Activated CD4-positive, CD25-positive, alpha-beta regulatory T cell (primary cell): ENCODE measurements around the gene HSD17B1.
"Not testable (repeated sequence)": the region's sequence is repeated elsewhere in the genome, so short reads cannot be mapped to it uniquely, and the experiment has no call there.

Experiments
- DNase-seq, 4 experiments: peaks; one replicate each; lab custom pipeline; 2025; lab: John Stamatoyannopoulos, UW

HSD17B1 gene

DNA sequence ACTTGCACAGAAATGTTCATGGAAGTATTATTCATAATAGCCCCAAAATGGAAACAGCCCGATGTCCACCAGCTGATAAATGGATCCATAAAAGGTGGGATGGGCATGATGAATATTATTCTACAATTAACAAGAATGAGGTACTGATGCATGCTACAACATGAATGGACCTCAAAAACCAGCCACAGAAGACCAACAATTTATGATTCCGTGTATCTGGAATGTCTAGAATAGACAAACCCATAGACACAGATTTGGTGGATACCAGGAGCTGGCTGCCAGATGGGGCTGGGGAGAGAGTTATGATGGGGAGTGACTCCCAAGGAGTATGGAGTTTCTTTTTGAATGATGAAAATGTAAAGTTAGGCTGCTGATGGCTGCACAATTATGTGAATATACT is 27.5 kb upstream of the HSD17B1 start:
- DNase-seq, result no peak

DNA sequence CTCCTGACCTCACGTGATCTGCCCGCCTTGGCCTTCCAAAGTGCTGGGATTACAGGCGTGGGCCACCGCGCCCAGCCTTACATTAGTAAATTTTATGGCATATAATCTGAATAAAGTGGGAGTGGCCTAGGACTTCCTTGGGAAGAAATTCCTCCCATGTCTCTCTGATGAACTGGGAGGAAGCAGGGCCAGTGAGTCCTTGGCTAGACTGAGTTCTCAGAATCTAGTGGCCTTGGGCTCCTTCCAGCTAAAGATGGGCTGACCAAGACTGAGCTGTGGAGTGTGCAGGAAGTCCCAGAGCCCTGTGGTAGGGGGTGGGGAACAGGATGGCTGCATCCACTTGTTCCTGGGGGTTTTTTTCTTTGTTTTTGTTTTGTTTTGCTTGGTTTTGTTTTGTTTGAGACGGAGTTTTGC is 26.7 kb upstream of the HSD17B1 start:
- no peak for DNase-seq

DNA sequence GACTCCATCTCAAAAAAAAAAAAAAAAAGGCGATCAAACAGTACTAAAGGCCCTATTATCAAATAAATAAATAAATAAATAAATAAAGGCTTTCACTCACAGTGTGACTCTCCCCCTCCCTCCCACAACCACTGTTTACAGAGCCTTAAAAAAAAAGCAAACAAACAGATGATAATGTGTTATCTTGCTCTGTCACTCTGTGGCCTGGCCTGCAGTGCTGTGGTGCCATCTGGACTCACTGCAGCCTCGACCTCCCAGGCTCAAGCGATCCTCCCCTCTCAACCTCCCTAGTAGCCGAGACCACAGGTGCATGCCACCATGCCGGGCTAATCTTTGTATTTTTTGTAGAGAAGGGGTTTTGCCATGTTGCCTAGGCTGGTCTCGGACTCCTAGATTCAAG is 24.8 kb upstream of the HSD17B1 start:
- no peak for DNase-seq

DNA sequence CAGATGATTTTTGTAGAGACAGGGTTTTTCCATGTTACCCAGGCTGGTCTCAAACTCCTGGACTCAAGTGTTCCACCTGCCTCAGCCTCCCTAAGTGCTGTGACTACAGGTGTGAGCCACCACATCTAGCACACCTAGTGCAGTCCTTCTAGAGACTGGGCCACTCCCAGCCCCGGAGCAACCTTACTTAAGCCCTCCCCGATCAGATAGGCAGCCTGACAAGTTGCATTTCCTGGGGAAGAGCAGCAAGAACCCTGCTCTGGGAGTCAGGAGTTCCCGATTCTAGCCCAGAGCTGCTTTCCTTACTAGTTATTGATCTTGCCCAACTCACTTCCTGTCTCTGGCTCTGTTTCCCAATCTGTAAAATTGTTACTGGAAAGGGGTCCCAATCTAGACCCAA is 23.7 kb upstream of the HSD17B1 start:
- no peak for DNase-seq

DNA sequence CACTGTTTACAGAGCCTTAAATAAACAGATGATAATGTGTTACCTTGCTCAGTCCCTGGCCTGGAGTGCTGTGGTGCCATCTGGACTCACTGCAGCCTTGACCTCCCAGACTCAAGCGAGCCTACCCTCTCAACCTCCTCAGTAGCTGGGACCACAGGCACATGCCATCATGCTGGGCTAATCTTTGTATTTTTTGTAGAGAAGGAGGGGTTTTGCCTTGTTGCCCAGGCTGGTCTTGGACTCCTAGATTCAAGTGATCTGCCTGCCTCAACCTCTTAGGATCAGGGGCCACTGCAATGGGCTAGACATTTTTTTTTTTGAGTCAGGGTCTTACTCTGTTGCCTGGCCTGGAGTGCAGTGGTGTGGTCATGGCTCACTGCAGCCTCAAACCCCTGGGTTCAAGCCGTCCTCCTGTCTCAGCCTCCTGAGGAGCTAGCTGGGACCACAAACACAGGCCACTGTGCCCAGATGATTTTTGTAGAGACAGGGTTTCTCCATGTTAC is 21.7 kb upstream of the HSD17B1 start:
- no peak for DNase-seq

DNA sequence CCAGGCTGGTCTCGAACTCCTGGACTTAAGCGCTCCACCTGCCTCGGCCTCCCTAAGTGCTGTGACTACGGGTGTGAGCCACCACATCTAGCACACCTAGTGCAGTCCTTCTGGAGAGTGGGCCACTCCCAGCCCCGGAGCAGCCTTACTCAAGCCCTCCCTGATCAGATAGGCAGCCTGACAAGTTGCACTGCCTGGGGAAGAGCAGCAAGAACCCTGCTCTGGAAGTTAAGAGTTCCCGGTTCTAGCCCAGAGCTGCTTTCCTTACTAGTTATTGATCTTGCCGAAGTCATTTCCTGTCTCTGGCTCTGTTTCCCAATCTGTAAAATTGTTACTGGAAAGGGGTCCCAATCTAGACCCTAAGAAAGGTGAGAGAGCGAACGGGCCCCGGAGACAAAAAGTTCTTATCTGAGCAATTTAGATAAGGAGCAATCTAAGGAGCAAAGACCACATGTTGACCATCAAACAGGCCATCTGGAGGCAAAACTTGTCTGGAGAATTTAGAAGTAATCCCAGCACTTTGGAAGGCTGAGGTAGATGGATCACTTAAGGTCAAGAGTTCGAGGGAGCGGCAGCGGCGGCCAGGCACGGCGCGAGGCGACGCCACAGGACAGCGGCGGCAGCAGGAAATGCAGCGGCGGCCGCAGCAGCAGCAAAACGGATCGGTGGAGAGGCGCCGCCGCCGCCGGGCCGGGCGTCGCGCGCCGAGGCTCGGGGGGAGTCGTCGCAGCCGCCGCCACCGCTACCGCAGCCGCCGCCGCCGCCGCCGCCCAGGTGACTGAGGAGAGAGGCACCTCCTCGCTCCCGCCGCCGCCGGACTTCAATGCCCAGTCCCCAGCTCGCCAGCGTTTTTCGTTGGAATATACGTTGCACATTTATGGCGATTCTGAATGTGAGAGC is 21.0 kb upstream of the HSD17B1 start:
- DNase-seq, result peak in 1 of 4 experiments; percentile 18

DNA sequence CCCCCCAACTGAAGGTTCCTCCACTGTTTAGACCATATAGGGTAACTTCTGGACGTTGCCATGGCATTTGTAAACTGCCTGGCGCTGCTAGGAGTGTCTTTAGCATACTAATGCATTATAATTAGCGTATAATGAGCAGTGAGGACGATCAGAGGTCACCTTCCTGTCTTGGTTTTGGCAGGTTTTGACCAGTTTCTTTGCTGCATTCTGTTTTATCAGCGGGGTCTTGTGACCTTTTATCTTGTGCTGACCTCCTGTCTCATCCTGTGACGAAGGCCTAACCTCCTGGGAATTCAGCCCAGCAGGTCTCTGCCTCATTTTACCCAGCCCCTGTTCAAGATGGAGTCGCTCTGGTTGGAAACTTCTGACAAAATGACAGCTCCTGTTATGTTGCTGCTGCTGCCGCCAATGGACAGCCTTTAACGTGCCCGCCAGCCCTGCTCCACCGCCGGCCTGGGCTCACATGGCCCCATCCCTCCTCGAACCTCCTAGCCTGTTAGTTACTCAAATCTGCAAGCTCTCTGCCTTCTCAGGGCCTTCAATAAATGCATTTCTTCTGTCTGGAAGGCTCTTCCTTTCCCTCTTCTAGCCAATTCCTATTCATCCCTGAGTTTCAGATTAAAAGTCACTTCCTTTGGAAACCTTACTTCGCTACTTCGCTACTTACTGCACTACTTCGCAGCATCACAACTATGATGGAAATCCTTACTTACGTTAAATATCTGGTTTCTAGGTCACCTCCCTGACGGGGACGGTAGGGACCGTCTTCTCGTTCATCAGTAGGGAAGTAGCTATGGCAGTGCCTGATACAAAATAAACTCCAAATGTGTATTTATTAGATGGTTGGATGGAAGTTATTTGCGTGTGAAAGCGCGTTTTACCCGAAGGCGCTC is 17.3 kb upstream of the HSD17B1 start:
- DNase-seq, result no peak

DNA sequence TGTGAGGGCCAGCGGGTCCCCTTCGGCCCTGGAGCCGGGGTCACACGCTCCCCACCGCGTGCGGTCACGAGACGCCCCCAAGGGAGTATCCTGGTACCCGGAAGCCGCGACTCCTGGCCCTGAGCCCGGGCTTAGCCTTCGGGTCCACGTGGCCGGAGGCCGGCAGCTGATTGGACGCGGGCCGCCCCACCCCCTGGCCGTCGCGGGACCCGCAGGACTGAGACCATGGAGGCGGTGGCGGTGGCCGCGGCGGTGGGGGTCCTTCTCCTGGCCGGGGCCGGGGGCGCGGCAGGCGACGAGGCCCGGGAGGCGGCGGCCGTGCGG is 16.7 kb upstream of the HSD17B1 start, which contains the start of gene NAGLU:
NAGLU (plus strand) TSS at position 194 of the 324 bp plus-strand sequence; CDS start at position 226, 32 bp downstream.
- peak; percentile 64 to 70 (median 68) for DNase-seq

DNA sequence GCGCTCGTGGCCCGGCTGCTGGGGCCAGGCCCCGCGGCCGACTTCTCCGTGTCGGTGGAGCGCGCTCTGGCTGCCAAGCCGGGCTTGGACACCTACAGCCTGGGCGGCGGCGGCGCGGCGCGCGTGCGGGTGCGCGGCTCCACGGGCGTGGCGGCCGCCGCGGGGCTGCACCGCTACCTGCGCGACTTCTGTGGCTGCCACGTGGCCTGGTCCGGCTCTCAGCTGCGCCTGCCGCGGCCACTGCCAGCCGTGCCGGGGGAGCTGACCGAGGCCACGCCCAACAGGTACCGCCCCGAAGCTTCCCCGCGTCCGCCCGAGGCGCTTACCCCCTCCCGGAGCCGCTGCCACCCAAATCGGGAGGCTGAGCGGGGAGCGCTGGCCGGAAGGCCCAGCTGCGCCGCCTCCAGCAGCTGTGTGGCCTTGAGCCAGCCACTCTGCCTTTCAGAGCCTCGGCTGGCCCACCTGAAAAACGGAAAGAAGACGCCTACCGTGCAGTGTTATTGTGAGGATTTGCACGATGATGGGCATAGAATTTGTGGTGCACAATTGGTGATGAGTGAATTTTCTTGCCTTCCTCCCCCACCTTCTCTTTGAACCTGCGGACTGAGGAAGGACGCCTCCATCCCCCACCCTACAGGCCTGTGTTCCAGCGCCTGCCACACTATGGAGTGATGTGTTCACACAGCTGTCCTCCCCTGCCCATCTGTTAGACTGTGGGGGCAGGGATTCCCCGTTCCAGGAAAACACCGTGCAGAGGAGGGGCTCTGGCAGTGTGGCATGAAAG is 16.2 kb upstream of the HSD17B1 start:
- peak; percentile 42 to 53 (median 44) for DNase-seq

DNA sequence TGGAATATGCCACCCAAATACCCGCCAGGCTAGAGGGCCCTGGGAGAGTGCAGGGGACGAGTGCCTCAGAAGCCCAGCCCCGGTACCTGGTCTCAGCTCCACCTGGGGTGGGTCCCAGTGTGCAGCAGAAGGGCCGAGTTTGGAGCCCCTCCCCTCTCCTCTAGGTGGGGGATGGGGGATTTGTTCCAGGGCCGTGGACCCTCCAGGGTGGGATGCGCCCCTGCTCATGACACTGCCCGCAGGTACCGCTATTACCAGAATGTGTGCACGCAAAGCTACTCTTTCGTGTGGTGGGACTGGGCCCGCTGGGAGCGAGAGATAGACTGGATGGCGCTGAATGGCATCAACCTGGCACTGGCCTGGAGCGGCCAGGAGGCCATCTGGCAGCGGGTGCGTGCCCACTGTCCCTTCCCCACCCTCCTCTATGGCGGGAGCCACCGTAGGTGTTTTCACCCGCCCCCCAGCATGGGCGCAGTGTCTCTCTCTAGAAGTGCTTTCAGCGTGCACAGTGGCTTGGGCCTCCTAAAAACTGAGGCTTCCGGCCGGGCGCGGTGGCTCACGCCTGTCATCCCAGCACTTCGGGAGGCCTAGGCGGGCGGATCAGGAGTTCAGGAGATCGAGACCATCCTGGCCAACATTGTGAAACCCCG is 15.4 kb upstream of the HSD17B1 start:
- no peak for DNase-seq

DNA sequence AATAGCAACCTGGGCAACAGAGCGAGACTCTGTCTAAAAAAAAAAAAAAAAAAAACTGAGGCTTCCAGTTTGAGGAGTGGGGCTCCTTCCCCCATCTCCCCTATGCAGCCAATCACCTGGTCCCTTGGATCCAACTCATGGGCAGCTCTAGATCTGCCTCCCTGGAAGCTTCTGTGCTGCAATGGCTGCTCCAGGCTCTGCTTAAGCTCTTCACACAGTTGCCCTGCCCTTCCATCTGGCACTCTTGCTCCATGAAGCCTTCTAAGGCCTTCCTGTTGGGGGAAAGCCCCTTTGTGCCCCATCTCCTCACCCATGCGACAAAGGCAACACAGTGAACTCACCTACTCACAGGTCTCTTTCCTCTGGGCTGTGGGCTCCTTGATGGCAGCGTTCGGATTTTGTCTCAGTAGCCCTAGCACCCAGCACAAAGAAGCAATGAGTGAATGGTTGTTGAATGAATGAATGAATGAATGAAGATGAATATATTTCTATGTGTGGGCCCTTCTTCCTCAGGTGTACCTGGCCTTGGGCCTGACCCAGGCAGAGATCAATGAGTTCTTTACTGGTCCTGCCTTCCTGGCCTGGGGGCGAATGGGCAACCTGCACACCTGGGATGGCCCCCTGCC is 14.8 kb upstream of the HSD17B1 start:
- no peak for DNase-seq

DNA sequence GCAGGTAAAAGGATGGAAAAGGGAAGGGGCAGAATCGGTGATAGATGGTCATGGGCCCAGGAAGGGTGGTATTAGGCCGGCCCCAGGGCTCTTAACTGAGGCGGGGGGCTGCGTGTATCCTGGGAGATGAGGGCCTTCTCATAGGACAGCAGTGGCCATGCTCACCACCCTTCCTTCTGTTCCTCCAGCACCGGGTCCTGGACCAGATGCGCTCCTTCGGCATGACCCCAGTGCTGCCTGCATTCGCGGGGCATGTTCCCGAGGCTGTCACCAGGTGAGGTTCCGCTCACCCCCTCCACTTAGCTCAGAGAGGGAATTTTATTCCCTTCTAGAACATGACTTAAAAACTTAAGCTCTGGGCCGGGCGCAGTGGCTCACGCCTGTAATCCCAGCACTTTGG is 14.2 kb upstream of the HSD17B1 start:
- no peak for DNase-seq

DNA sequence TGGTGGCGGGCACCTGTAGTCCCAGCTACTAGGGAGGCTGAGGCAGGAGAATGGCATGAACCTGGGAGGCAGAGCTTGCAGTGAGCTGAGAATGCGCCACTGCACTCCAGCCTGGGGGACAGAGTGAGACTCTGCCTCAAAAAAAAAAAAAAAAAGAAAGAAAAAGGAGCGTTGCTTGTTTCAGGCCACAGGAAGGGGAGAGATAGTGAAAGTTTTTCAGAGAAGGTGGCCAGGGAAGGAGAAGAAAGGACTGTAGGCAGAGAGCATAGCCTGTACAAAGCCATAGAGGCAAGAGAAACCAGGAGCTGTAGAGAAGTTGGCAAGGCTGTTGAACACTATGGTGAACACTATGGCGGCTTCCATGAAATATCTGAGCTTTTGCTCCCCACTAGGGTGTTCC is 12.2 kb upstream of the HSD17B1 start:
- DNase-seq, result not testable (repeated sequence)

DNA sequence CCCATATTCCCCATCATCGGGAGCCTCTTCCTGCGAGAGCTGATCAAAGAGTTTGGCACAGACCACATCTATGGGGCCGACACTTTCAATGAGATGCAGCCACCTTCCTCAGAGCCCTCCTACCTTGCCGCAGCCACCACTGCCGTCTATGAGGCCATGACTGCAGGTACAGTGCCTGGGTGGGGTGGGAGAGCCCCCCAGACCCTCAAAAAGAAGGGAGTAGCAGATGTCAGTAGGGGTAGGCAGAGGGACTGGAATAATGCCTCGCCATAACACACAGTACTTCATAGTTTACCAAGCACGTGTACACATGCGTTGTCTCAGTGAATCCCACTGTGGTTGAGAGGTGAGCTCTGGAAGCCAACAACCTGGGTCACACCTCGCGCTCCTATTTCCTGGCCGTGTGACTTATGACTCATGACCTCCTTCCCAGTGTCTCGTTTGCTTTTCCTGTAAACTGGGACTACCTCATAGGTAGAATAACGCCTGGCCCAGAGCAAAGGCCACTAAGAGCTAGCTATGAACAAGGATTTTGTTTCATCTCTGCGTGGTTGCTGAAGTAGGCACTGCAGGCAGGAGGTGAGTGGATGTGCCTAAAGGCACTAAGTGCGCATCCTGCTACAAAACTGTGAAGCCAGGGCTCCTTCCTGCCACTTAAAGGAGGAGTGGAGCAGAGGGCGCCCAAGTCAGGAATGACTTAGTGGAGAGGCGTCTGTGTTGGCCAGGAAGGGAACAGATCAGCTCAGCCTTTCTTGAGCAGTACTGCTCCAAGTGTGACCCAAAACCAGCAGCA is 11.5 kb upstream of the HSD17B1 start:
- no peak for DNase-seq

DNA sequence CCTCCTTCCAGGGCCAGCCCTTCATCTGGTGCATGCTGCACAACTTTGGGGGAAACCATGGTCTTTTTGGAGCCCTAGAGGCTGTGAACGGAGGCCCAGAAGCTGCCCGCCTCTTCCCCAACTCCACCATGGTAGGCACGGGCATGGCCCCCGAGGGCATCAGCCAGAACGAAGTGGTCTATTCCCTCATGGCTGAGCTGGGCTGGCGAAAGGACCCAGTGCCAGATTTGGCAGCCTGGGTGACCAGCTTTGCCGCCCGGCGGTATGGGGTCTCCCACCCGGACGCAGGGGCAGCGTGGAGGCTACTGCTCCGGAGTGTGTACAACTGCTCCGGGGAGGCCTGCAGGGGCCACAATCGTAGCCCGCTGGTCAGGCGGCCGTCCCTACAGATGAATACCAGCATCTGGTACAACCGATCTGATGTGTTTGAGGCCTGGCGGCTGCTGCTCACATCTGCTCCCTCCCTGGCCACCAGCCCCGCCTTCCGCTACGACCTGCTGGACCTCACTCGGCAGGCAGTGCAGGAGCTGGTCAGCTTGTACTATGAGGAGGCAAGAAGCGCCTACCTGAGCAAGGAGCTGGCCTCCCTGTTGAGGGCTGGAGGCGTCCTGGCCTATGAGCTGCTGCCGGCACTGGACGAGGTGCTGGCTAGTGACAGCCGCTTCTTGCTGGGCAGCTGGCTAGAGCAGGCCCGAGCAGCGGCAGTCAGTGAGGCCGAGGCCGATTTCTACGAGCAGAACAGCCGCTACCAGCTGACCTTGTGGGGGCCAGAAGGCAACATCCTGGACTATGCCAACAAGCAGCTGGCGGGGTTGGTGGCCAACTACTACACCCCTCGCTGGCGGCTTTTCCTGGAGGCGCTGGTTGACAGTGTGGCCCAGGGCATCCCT is 9.3 kb upstream of the HSD17B1 start:
- DNase-seq, result no peak

DNA sequence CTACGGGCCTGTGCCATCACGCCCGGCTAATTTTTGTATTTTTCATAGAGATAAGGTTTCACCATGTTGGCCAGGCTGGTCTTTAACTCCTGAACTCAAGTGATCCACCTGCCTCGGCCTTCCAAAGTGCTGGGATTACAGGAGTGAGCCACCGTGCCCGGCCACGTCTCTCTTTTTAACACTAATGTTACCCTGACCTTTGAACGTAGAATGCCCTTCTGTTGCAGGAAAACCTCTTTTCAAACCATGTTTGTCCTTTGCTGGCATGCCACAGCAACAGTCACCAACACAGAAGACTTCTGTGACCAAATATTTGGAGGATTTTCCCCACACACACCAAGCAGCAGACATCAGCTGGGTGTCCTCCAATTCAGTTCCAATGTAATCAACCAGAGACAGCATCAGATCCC is 7.8 kb upstream of the HSD17B1 start:
- no peak for DNase-seq

DNA sequence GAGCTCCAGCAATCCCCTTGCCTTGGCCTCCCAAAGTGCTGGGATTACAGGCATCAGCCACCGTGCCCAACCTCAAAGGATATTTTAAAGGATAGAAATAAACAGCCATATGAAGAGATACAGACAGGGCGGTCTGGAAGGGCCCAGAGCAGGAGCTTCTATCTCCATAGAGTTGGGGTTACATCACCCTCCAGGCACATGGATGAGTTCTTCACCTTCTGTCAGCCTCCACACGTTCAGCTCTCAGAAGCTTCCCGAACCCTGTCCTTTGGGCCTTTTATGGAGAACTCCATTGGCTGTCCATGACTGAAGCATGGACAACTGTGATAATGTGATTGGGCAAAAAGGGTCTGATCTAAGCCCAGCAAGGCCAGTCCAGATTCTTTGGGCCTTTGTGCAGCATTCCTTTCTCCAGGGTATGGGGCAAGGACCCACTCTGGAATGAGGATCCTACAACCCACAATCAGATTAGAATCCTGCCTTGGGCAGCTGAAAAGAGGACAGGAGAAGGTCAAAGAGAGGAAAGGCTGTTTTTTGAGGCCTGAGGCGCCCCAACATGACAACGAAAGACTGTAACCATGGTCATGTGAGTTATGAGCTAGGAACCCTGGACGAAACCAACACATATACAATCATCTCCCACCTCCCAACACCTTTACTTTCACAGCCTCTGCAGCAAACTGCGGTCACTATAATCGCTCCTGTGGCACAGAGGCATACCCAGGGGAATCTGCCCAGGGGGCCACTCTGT is 6.8 kb upstream of the HSD17B1 start:
- DNase-seq, result not testable (repeated sequence)

DNA sequence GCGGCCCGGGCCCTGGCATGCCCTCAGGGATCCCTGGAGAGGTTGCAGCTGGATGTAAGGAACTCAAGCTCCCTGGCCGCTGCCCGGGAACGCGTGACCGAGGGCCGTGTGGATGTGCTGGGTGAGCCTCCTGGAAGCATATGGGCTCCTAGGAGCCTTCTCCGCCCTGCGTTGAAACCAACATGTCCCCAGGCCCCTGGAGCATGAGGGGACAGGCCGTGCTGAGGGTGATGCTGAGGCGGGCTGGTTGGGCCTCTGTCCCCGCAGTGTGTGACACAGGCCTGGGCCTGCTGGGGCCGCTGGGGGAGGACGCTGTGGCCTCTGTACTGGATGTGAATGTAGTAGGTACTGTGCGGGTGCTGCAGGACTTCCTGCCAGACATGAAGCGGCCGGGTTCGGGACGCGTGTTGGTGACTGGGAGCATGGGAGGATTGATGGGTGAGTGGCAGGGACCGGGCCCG is 5.7 kb upstream of the HSD17B1 start:
- no peak for DNase-seq
